Osteoblast (primary cell): ENCODE results near the gene HELZ. TPM values are rescaled to one million over a fixed set of nuclear protein-coding genes. Genes with fewer than 3 reads are reported as not detected.

Experiments used
- DNase-seq: peaks from one replicate; pipeline ENCODE4 v3.0.0; 2011; ENCODE audit warnings: low spot score, mixed read lengths; ENCODE audit not compliant: insufficient read length; ENCODE audit errors: missing footprints
- H2AFZ ChIP-seq: 2 replicates; pipeline ENCODE4 v1.6.0; 2011; ENCODE audit warnings: mild to moderate bottlenecking, low read length
- H3K27ac ChIP-seq: 2 replicates; pipeline ENCODE4 v1.5.1; 2011; ENCODE audit warnings: mild to moderate bottlenecking, low read depth, low read length, moderate library complexity
- H3K27me3 ChIP-seq: 2 replicates; pipeline ENCODE4 v1.6.0; 2012; ENCODE audit warnings: mild to moderate bottlenecking, control low read depth, inconsistent platforms, low read length, moderate library complexity; ENCODE audit not compliant: insufficient read depth
- H3K36me3 ChIP-seq: 2 replicates; pipeline ENCODE4 v1.5.1; 2011; ENCODE audit warnings: mild to moderate bottlenecking, low read length, control low read depth, moderate library complexity; ENCODE audit not compliant: insufficient read depth
- H3K4me1 ChIP-seq: 2 replicates; pipeline ENCODE4 v1.5.1; 2011; ENCODE audit warnings: mild to moderate bottlenecking, low read length, control low read depth, moderate library complexity; ENCODE audit not compliant: insufficient read depth
- H3K4me2 ChIP-seq: 2 replicates; pipeline ENCODE4 v1.6.0; 2011; ENCODE audit warnings: mild to moderate bottlenecking, low read length; ENCODE audit not compliant: insufficient read depth
- H3K4me3 ChIP-seq: fragments of 200-600 bp; sonication (generic); 3 replicates; pipeline ENCODE4 v1.5.1; 2012; ENCODE audit warnings: mild to moderate bottlenecking, low read length, inconsistent platforms; ENCODE audit not compliant: insufficient read depth
- H3K79me2 ChIP-seq: 2 replicates; pipeline ENCODE4 v1.6.0; 2012; ENCODE audit warnings: mild to moderate bottlenecking, low read length, control low read depth, inconsistent platforms; ENCODE audit not compliant: insufficient read depth
- H3K9me3 ChIP-seq: 2 replicates; pipeline ENCODE4 v1.5.1; 2011; ENCODE audit warnings: low read depth, low read length, control low read depth
- H4K20me1 ChIP-seq: 2 replicates; pipeline ENCODE4 v1.6.0; 2012; ENCODE audit warnings: mild to moderate bottlenecking, low read length, control low read depth; ENCODE audit not compliant: insufficient read depth
- CTCF ChIP-seq: IDR thresholded peaks from 2 replicates; pipeline ENCODE4 v1.5.1; 2011; ENCODE audit warnings: mild to moderate bottlenecking, low read depth, low read length, moderate library complexity; ENCODE audit errors: extremely low read depth
- total RNA-seq: library from RNA; depleted of rRNA; stranded (reverse); fragments of >200 nt; gene quantifications from 2 replicates; pipeline ENCODE4 v1.2.3, GENCODE V29; 2012

HELZ gene
- total RNA-seq, 1 donor, result 56.8 TPM

- no peaks in the 10 kb centered on the region for H3K27me3 ChIP-seq
- H3K4me3 ChIP-seq, result no peak overlapping the region
- peak overlapping the region; percentile 6 for H3K4me2 ChIP-seq
- TF ChIP-seq CTCF, result no peak
- H2AFZ ChIP-seq, result no peak overlapping the region
- peaks cover 27% of the 10 kb centered on the region for H3K4me1 ChIP-seq
- H3K36me3 ChIP-seq, result peaks cover 6% of the 10 kb centered on the region
- no peak for DNase-seq
- H3K79me2 ChIP-seq, result peaks cover 6% of the 10 kb centered on the region
- H3K9me3 ChIP-seq, result no peaks in the 10 kb centered on the region
- peaks cover 5% of the 10 kb centered on the region for H4K20me1 ChIP-seq
- peak overlapping the region; percentile 40 for H3K27ac ChIP-seq
Measured at GRCh38 chr17:67136191-67137025, 108.6 kb downstream of the HELZ start.

GRCh38 chr17:67133161-67133560, 111.8 kb downstream of the HELZ start:
- DNase-seq, result no peak
- no peak for TF ChIP-seq CTCF
- H2AFZ ChIP-seq, result no peak overlapping the region
- no peaks in the 10 kb centered on the region for H3K27me3 ChIP-seq
- peaks cover 10% of the 10 kb centered on the region for H3K36me3 ChIP-seq
- peaks cover 13% of the 10 kb centered on the region for H3K4me1 ChIP-seq
- H3K4me2 ChIP-seq, result no peak overlapping the region
- H3K9me3 ChIP-seq, result no peaks in the 10 kb centered on the region
- no peaks in the 10 kb centered on the region for H3K79me2 ChIP-seq
- no peak overlapping the region for H3K4me3 ChIP-seq
- no peaks in the 10 kb centered on the region for H4K20me1 ChIP-seq
- H3K27ac ChIP-seq, result no peak overlapping the region

- H2AFZ ChIP-seq, result no peak overlapping the region
- H3K4me1 ChIP-seq, result peaks cover 13% of the 10 kb centered on the region
- H3K79me2 ChIP-seq, result no peaks in the 10 kb centered on the region
- no peaks in the 10 kb centered on the region for H3K27me3 ChIP-seq
- H3K27ac ChIP-seq, result no peak overlapping the region
- no peak for TF ChIP-seq CTCF
- H3K36me3 ChIP-seq, result peaks cover 14% of the 10 kb centered on the region
- no peaks in the 10 kb centered on the region for H4K20me1 ChIP-seq
- no peak overlapping the region for H3K4me3 ChIP-seq
- no peak overlapping the region for H3K4me2 ChIP-seq
- H3K9me3 ChIP-seq, result no peaks in the 10 kb centered on the region
- no peak for DNase-seq
Measured at GRCh38 chr17:67132366-67132765, 112.6 kb downstream of the HELZ start.

- Histone ChIP-seq H4K20me1 (no peaks in the 10 kb centered on the region), H3K4me2 (no peak overlapping the region), H3K79me2 (no peaks in the 10 kb centered on the region), H3K27ac (no peak overlapping the region), H3K9me3 (no peaks in the 10 kb centered on the region), H3K27me3 (no peaks in the 10 kb centered on the region), H3K4me1 (peaks cover 5% of the 10 kb centered on the region), H3K36me3 (peaks cover 9% of the 10 kb centered on the region), H3K4me3 (no peak overlapping the region), H2AFZ (no peak overlapping the region)
- TF ChIP-seq CTCF, result no peak
- DNase-seq, result no peak
Measured at GRCh38 chr17:67130768-67131167, 114.2 kb downstream of the HELZ start.
